Adrenal gland (tissue), 5 donors: ENCODE data around the gene IFNG.

Experiments used
- CTCF ChIP-seq, 6 experiments: fragments of 450-650 bp in 4 of 6; fragments of 200-600 bp in 2 of 6; sonication (generic) in 1 of 6; IDR thresholded peaks; 1 replicate in 5 of 6; 2 replicates in 1 of 6; pipeline versions ENCODE4 v1.5.1 to v1.8.0; 2016 to 2021; ENCODE audit warnings: antibody characterized with exemption in 6 of 6, mild to moderate bottlenecking in 2 of 6, moderate library complexity in 1 of 6
- POLR2A ChIP-seq, 2 donors: fragments of 450-650 bp; IDR thresholded peaks; one replicate each; pipeline ENCODE4 v1.6.1; 2017; ENCODE audit warnings: antibody characterized with exemption in 2 of 2, mild to moderate bottlenecking in 2 of 2, moderate library complexity in 1 of 2
- donor health status: DM: no; HTN: no; CAD: no.

GRCh38 chr12:68177562-68177961 lies 18.0 kb upstream of the IFNG start:
- no peak for TF ChIP-seq CTCF (IDR thresholded peaks at IDR 0.05)
- no peak for TF ChIP-seq POLR2A (IDR thresholded peaks at IDR 0.05)
